HEK293 (cell line): ENCODE measurements around the gene BTK.

ENCODE experiments used
- ATF2 ChIP-seq: fragments of 450-650 bp; formaldehyde crosslinking; IDR thresholded peaks from 2 replicates; pipeline ENCODE4 v1.5.1; 2016; ENCODE audit warnings: missing biosample characterization, missing genetic modification characterization, low read depth
- EGR2 ChIP-seq: fragments of 450-650 bp; formaldehyde crosslinking; IDR thresholded peaks from 2 replicates; pipeline ENCODE4 v1.5.1; 2016; ENCODE audit warnings: low read depth, missing biosample characterization, missing genetic modification characterization
- FEZF1 ChIP-seq: fragments of 450-650 bp; formaldehyde crosslinking; IDR thresholded peaks from 2 replicates; pipeline ENCODE4 v1.5.1; 2016; ENCODE audit warnings: missing biosample characterization, missing genetic modification characterization
- GLIS2 ChIP-seq: fragments of 450-650 bp; formaldehyde crosslinking; IDR thresholded peaks from 2 replicates; pipeline ENCODE4 v1.5.1; 2016; ENCODE audit warnings: missing biosample characterization, missing genetic modification characterization
- KLF10 ChIP-seq: fragments of 450-650 bp; IDR thresholded peaks from 2 replicates; pipeline ENCODE4 v1.5.1; 2018; ENCODE audit warnings: missing biosample characterization, mild to moderate bottlenecking, missing genetic modification characterization
- MZF1 ChIP-seq: fragments of 450-650 bp; formaldehyde crosslinking; IDR thresholded peaks from 2 replicates; pipeline ENCODE4 v1.5.1; 2017; ENCODE audit warnings: missing biosample characterization, missing genetic modification characterization, borderline replicate concordance
- OVOL3 ChIP-seq: fragments of 450-650 bp; formaldehyde crosslinking; IDR thresholded peaks from 2 replicates; pipeline ENCODE4 v1.5.1; 2016; ENCODE audit warnings: missing biosample characterization, missing genetic modification characterization
- TSHZ1 ChIP-seq: fragments of 450-650 bp; formaldehyde crosslinking; IDR thresholded peaks from 2 replicates; pipeline ENCODE4 v1.5.1; 2016; ENCODE audit warnings: missing biosample characterization, missing genetic modification characterization, borderline replicate concordance
- YY1 ChIP-seq: fragments of 450-650 bp; formaldehyde crosslinking; IDR thresholded peaks from 2 replicates; pipeline ENCODE4 v1.5.1; 2018; ENCODE audit warnings: missing biosample characterization, missing genetic modification characterization
- ZBTB11 ChIP-seq: fragments of 450-650 bp; formaldehyde crosslinking; conservative IDR thresholded peaks from 2 replicates; pipeline ENCODE4 v1.5.1; 2016; ENCODE audit warnings: low read depth, missing biosample characterization, missing genetic modification characterization
- ZFP37 ChIP-seq: fragments of 450-650 bp; formaldehyde crosslinking; IDR thresholded peaks from 2 replicates; pipeline ENCODE4 v1.5.1; 2016; ENCODE audit warnings: missing biosample characterization, missing genetic modification characterization
- ZNF10 ChIP-seq: fragments of 450-650 bp; formaldehyde crosslinking; IDR thresholded peaks from 2 replicates; pipeline ENCODE4 v1.5.1; 2017; ENCODE audit warnings: missing biosample characterization, missing genetic modification characterization
- ZNF112 ChIP-seq: fragments of 450-650 bp; formaldehyde crosslinking; IDR thresholded peaks from 2 replicates; pipeline ENCODE4 v1.5.0; 2017; ENCODE audit warnings: missing biosample characterization, missing genetic modification characterization
- ZNF157 ChIP-seq: fragments of 450-650 bp; formaldehyde crosslinking; IDR thresholded peaks from 2 replicates; pipeline ENCODE4 v1.5.1; 2016; ENCODE audit warnings: missing biosample characterization, missing genetic modification characterization
- ZNF175 ChIP-seq: fragments of 450-650 bp; formaldehyde crosslinking; IDR thresholded peaks from 2 replicates; pipeline ENCODE4 v1.5.1; 2016; ENCODE audit warnings: missing biosample characterization, missing genetic modification characterization
- ZNF2 ChIP-seq: fragments of 450-650 bp; formaldehyde crosslinking; IDR thresholded peaks from 2 replicates; pipeline ENCODE4 v1.5.1; 2016; ENCODE audit warnings: missing biosample characterization, missing genetic modification characterization
- ZNF266 ChIP-seq: fragments of 450-650 bp; formaldehyde crosslinking; IDR thresholded peaks from 2 replicates; pipeline ENCODE4 v1.5.1; 2016; ENCODE audit warnings: missing biosample characterization, missing genetic modification characterization, low read depth
- ZNF280C ChIP-seq: fragments of 450-650 bp; formaldehyde crosslinking; IDR thresholded peaks from 2 replicates; pipeline ENCODE4 v1.5.1; 2016; ENCODE audit warnings: missing biosample characterization, missing genetic modification characterization
- ZNF48 ChIP-seq: fragments of 450-650 bp; formaldehyde crosslinking; IDR thresholded peaks from 2 replicates; pipeline ENCODE4 v1.5.1; 2016; ENCODE audit warnings: missing biosample characterization, missing genetic modification characterization
- ZNF501 ChIP-seq: fragments of 450-650 bp; formaldehyde crosslinking; IDR thresholded peaks from 2 replicates; pipeline ENCODE4 v1.5.1; 2016; ENCODE audit warnings: missing biosample characterization, missing genetic modification characterization
- ZNF548 ChIP-seq: fragments of 450-650 bp; formaldehyde crosslinking; IDR thresholded peaks from 2 replicates; pipeline ENCODE4 v1.5.1; 2016; ENCODE audit warnings: missing biosample characterization, missing genetic modification characterization
- ZNF621 ChIP-seq: fragments of 450-650 bp; formaldehyde crosslinking; IDR thresholded peaks from 2 replicates; pipeline ENCODE4 v1.5.1; 2017; ENCODE audit warnings: missing biosample characterization, missing genetic modification characterization
- ZNF707 ChIP-seq: fragments of 450-650 bp; formaldehyde crosslinking; IDR thresholded peaks from 2 replicates; pipeline ENCODE4 v1.5.1; 2016; ENCODE audit warnings: missing biosample characterization, missing genetic modification characterization
- ZNF791 ChIP-seq: fragments of 450-650 bp; formaldehyde crosslinking; IDR thresholded peaks from 2 replicates; pipeline ENCODE4 v1.5.1; 2016; ENCODE audit warnings: missing biosample characterization, missing genetic modification characterization
- ZNF830 ChIP-seq: fragments of 450-650 bp; IDR thresholded peaks from 2 replicates; pipeline ENCODE4 v1.5.0; 2018; ENCODE audit warnings: missing biosample characterization, missing genetic modification characterization, low read depth, mild to moderate bottlenecking, moderate library complexity
- ZSCAN18 ChIP-seq: fragments of 450-650 bp; formaldehyde crosslinking; IDR thresholded peaks from 2 replicates; pipeline ENCODE4 v1.5.1; 2016; ENCODE audit warnings: missing biosample characterization, missing genetic modification characterization

The BTK gene

GRCh38 chrX:101390664-101391525, 4.9 kb upstream of the BTK start, which contains the start of gene RPL36A (continued):
- TF ChIP-seq TSHZ1 (0 out of 2 replicates have a peak, but pooled peaks have one; percentile 58), ZNF830 (tag by site-specific recombination) (no peak), ATF2 (tag by site-specific recombination) (no peak; the same call in 1 of the 2 replicates), YY1 (tag by site-specific recombination) (peak; percentile 64), KLF10 (tag by site-specific recombination) (0 out of 2 replicates have a peak, but pooled peaks have one; percentile 25), ZNF791 (no peak), OVOL3 (tag by site-specific recombination) (no peak), ZNF175 (tag by site-specific recombination) (no peak), ZNF280C (tag by site-specific recombination) (no peak), ZBTB11 (tag by site-specific recombination) (peak; percentile 92), ZFP37 (tag by site-specific recombination) (peak; percentile 92), ZNF2 (tag by site-specific recombination) (peak; percentile 93), GLIS2 (tag by site-specific recombination) (no peak), ZSCAN18 (tag by site-specific recombination) (no peak; the same call in 1 of the 2 replicates), ZNF112 (tag by site-specific recombination) (no peak), MZF1 (tag by site-specific recombination) (no peak), ZNF548 (tag by site-specific recombination) (no peak), ZNF707 (tag by site-specific recombination) (no peak), ZNF621 (tag by site-specific recombination) (no peak), ZNF10 (tag by site-specific recombination) (no peak), ZNF501 (tag by site-specific recombination) (peak; percentile 91), ZNF157 (tag by site-specific recombination) (no peak), ZNF48 (tag by site-specific recombination) (no peak), EGR2 (tag by site-specific recombination) (no peak), FEZF1 (tag by site-specific recombination) (no peak), ZNF266 (tag by site-specific recombination) (no peak)
